ENCODE measurements around the gene ZNG1E. TPM values are rescaled to one million over a fixed set of nuclear protein-coding genes. Genes with fewer than 3 reads are reported as not detected.
"Not testable (repeated sequence)": the region's sequence is repeated elsewhere in the genome, so short reads cannot be mapped to it uniquely, and the experiment has no call there.

Gene ZNG1E
- 10 to 100 TPM; 40.4 to 54.7 TPM for total RNA-seq
- 38.7 TPM for polyA plus RNA-seq (2013, experiment 1 of 2)
- polyA plus RNA-seq (2013, experiment 2 of 2) = 38.2 TPM
- long read RNA-seq, experiment 1, partial matches to known transcripts = 1 of 12 reads
- long read RNA-seq, experiment 1, other reads (novel, unspliced or antisense) = 9 of 12 reads
- long read RNA-seq, experiment 2, transcript CBWD5-233 (16 exons, 1,411 nt) = minor isoform, 8 of 51 reads
- long read RNA-seq, experiment 2, transcript CBWD5-207 (15 exons, 1,791 nt) = minor isoform, 6 of 51 reads
- long read RNA-seq, experiment 2, transcript CBWD5-202 (3 exons, 1,347 nt) = major isoform, 10 of 51 reads
- long read RNA-seq, experiment 2, partial matches to known transcripts = 1 of 51 reads
- long read RNA-seq, experiment 2, other reads (novel, unspliced or antisense) = 25 of 51 reads
- long read RNA-seq, experiment 3, transcript CBWD5-202 (3 exons, 1,347 nt) = minor isoform, 11 of 105 reads
- long read RNA-seq, experiment 3, transcript CBWD5-233 (16 exons, 1,411 nt) = minor isoform, 11 of 105 reads
- long read RNA-seq, experiment 3, transcript CBWD5-207 (15 exons, 1,791 nt) = major isoform, 35 of 105 reads
- long read RNA-seq, experiment 3, transcript CBWD5-209 (14 exons, 1,242 nt) = minor isoform, 5 of 105 reads
- long read RNA-seq, experiment 3, partial matches to known transcripts = 7 of 105 reads
- long read RNA-seq, experiment 3, other reads (novel, unspliced or antisense) = 35 of 105 reads
- long read RNA-seq, experiment 4, transcript CBWD5-207 (15 exons, 1,791 nt) = minor isoform, 23 of 125 reads
- long read RNA-seq, experiment 4, transcript CBWD5-233 (16 exons, 1,411 nt) = major isoform, 29 of 125 reads
- long read RNA-seq, experiment 4, transcript CBWD5-202 (3 exons, 1,347 nt) = minor isoform, 8 of 125 reads
- long read RNA-seq, experiment 4, partial matches to known transcripts = 0 of 125 reads
- long read RNA-seq, experiment 4, other reads (novel, unspliced or antisense) = 58 of 125 reads

DNA sequence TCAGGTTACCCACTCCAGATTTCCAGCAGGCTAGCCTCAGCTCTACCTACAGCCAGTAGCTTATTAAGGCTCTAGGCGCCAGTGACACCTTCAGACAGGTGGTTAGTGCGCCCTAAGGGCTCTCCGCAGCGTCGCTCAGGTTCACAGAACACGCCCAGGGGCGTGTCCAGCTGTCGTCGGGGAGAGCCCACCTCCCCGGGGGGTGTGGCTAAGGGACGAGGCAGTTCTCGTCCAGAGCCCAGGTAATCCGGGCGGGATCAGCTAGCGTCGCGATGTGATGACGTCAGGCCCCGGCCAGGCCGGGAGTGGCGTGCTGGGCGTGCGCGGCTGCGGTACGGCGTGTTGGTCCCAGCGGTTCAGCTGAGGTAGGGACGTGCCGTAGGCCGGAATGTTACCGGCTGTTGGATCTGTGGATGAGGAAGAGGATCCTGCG lies at the start of gene ZNG1E:
Gene ZNG1E (plus strand): TSS at position 340 of the 433 bp plus-strand sequence. CDS start 49 bp downstream, at position 389.
- not testable (repeated sequence) for H3K27ac Mint-ChIP-seq; H3K4me1 Mint-ChIP-seq; H3K27me3 ChIP-seq (ENCODE audit: control insufficient read depth, insufficient read depth, low read length, poor library complexity, severe bottlenecking); H3K27ac ChIP-seq (ENCODE audit: low read depth, low read length); H3K4me1 ChIP-seq (ENCODE audit: control insufficient read depth, insufficient read depth, low read length); H3K36me3 Mint-ChIP-seq (ENCODE audit: low read depth); H3K9me3 Mint-ChIP-seq; H3K36me3 ChIP-seq (ENCODE audit: control insufficient read depth, insufficient read depth, low read length); H3K27me3 Mint-ChIP-seq (ENCODE audit: insufficient read depth); H3K9ac ChIP-seq (ENCODE audit: extremely low read depth, low read length, poor library complexity, severe bottlenecking); H3K9me3 ChIP-seq (ENCODE audit: control insufficient read depth, low read length)
- peak within 1 kb of the TSS; percentile 43 for H3K4me3 Mint-ChIP-seq
- no CpG with 5 or more reads among the region's 33 CpGs for WGBS, 2 experiments (ENCODE audit: insufficient coverage in 1 of 2, insufficient read length in 1 of 2)
- peak within 1 kb of the TSS; percentile 65 for H3K4me3 ChIP-seq (ENCODE audit: low read length)
- peak; percentile 71 for DNase-seq

- not testable (repeated sequence) for H3K9me3 Mint-ChIP-seq; H3K27ac ChIP-seq (ENCODE audit: low read depth, low read length)
- WGBS, 2 experiments (ENCODE audit: insufficient coverage in 1 of 2, insufficient read length in 1 of 2) = 83 to 89% methylated on average over 2 of the region's 2 CpGs
Measured at GRCh38 chr9:65673579-65673978, 2.1 kb upstream of the ZNG1E start.

GRCh38 chr9:65675018-65675417 lies 710 bp upstream of the ZNG1E start:
- H3K4me3 ChIP-seq (ENCODE audit: low read length); H3K9me3 Mint-ChIP-seq; H3K4me1 Mint-ChIP-seq; H3K9ac ChIP-seq (ENCODE audit: extremely low read depth, low read length, poor library complexity, severe bottlenecking); DNase-seq; H3K27ac Mint-ChIP-seq; H3K4me3 Mint-ChIP-seq; H3K9me3 ChIP-seq (ENCODE audit: control insufficient read depth, low read length); H3K27me3 Mint-ChIP-seq (ENCODE audit: insufficient read depth); H3K36me3 Mint-ChIP-seq (ENCODE audit: low read depth); H3K36me3 ChIP-seq (ENCODE audit: control insufficient read depth, insufficient read depth, low read length); H3K27ac ChIP-seq (ENCODE audit: low read depth, low read length); H3K4me1 ChIP-seq (ENCODE audit: control insufficient read depth, insufficient read depth, low read length); H3K27me3 ChIP-seq (ENCODE audit: control insufficient read depth, insufficient read depth, low read length, poor library complexity, severe bottlenecking): not testable (repeated sequence)
- 70 to 72% methylated on average over 2 to 4 of the region's 5 CpGs for WGBS, 2 experiments (ENCODE audit: insufficient coverage in 1 of 2, insufficient read length in 1 of 2)

More at GRCh38 chr9:65673579-65673978, 2.1 kb upstream of the ZNG1E start:
- H3K4me1 Mint-ChIP-seq; H3K9me3 ChIP-seq (ENCODE audit: control insufficient read depth, low read length); DNase-seq; H3K27me3 Mint-ChIP-seq (ENCODE audit: insufficient read depth); H3K36me3 ChIP-seq (ENCODE audit: control insufficient read depth, insufficient read depth, low read length); H3K27ac Mint-ChIP-seq; H3K9ac ChIP-seq (ENCODE audit: extremely low read depth, low read length, poor library complexity, severe bottlenecking); H3K36me3 Mint-ChIP-seq (ENCODE audit: low read depth); H3K4me3 ChIP-seq (ENCODE audit: low read length); H3K27me3 ChIP-seq (ENCODE audit: control insufficient read depth, insufficient read depth, low read length, poor library complexity, severe bottlenecking); H3K4me1 ChIP-seq (ENCODE audit: control insufficient read depth, insufficient read depth, low read length); H3K4me3 Mint-ChIP-seq: not testable (repeated sequence)

- DNase-seq = not testable (repeated sequence)
- H3K4me3 Mint-ChIP-seq = peak overlapping the region; percentile 43
Measured at GRCh38 chr9:65676389-65676788, 661 bp downstream of the ZNG1E start.

More at GRCh38 chr9:65676389-65676788, 661 bp downstream of the ZNG1E start:
- H3K9me3 ChIP-seq (ENCODE audit: control insufficient read depth, low read length); H3K9ac ChIP-seq (ENCODE audit: extremely low read depth, low read length, poor library complexity, severe bottlenecking); H3K27ac ChIP-seq (ENCODE audit: low read depth, low read length); H3K27me3 Mint-ChIP-seq (ENCODE audit: insufficient read depth); H3K4me1 ChIP-seq (ENCODE audit: control insufficient read depth, insufficient read depth, low read length); H3K27me3 ChIP-seq (ENCODE audit: control insufficient read depth, insufficient read depth, low read length, poor library complexity, severe bottlenecking); H3K27ac Mint-ChIP-seq; H3K9me3 Mint-ChIP-seq; H3K36me3 ChIP-seq (ENCODE audit: control insufficient read depth, insufficient read depth, low read length); H3K4me1 Mint-ChIP-seq; H3K36me3 Mint-ChIP-seq (ENCODE audit: low read depth): not testable (repeated sequence)
- 1% methylated on average over 5 of the region's 11 CpGs; no CpG with 5 or more reads in 1 of the 2 experiments for WGBS, 2 experiments (ENCODE audit: insufficient coverage in 1 of 2, insufficient read length in 1 of 2)
- peak overlapping the region; percentile 65 for H3K4me3 ChIP-seq (ENCODE audit: low read length)

Data from endodermal cell (in vitro differentiated cells).